Epithelial cell of proximal tubule (primary cell): ENCODE data around the gene KSR2. TPM values are rescaled to one million over a fixed set of nuclear protein-coding genes. Genes with fewer than 3 reads are reported as not detected.

Experiments
- DNase-seq: peaks from one replicate; pipeline ENCODE4 v3.0.0-alpha.2; 2011; ENCODE audit warnings: low read depth
- H3K4me3 ChIP-seq: 2 replicates; pipeline ENCODE4 v1.5.1; 2011; ENCODE audit warnings: low read depth, mild to moderate bottlenecking, low read length
- CTCF ChIP-seq: conservative IDR thresholded peaks from 2 replicates; pipeline ENCODE4 v1.5.1; 2012; ENCODE audit warnings: low read depth, mild to moderate bottlenecking, low read length
- total RNA-seq: library from RNA; depleted of rRNA; stranded (reverse); fragments of >200 nt; gene quantifications from 2 replicates; pipeline ENCODE4 v1.2.3, GENCODE V29; 2015

The KSR2 gene
- total RNA-seq, 1 donor from 2014 or later, result 0.29 TPM

GRCh38 chr12:117473856-117474255, 494.9 kb downstream of the KSR2 start:
- no peak for DNase-seq
- TF ChIP-seq CTCF, result no peak
- no peak overlapping the region for H3K4me3 ChIP-seq

- TF ChIP-seq CTCF, result peak; percentile 70
- no peak overlapping the region for H3K4me3 ChIP-seq
- no peak for DNase-seq
These were observed 495.8 kb downstream of the KSR2 start for GRCh38 chr12:117472983-117473382.

GRCh38 chr12:117470804-117471203, 498.0 kb downstream of the KSR2 start:
- no peak for DNase-seq
- TF ChIP-seq CTCF, result peak; percentile 51
- H3K4me3 ChIP-seq, result no peak overlapping the region

GRCh38 chr12:117469883-117470483, 498.8 kb downstream of the KSR2 start:
- no peak overlapping the region for H3K4me3 ChIP-seq
- no peak for DNase-seq
- no peak for TF ChIP-seq CTCF

- H3K4me3 ChIP-seq, result no peak overlapping the region
- no peak for DNase-seq
- TF ChIP-seq CTCF, result no peak
These were observed 500.8 kb downstream of the KSR2 start for GRCh38 chr12:117468016-117468415.

GRCh38 chr12:117467588-117467987, 501.2 kb downstream of the KSR2 start:
- no peak for TF ChIP-seq CTCF
- DNase-seq, result no peak
- no peak overlapping the region for H3K4me3 ChIP-seq

GRCh38 chr12:117466677-117467362, 502.0 kb downstream of the KSR2 start:
- no peak overlapping the region for H3K4me3 ChIP-seq
- DNase-seq, result no peak
- no peak for TF ChIP-seq CTCF
